Neural progenitor cell (in vitro differentiated cells): Measurements from ENCODE around the gene OSBPL8. TPM values are rescaled to one million over a fixed set of nuclear protein-coding genes. Genes with fewer than 3 reads are reported as not detected.

ENCODE experiments used
- DNase-seq: peaks from one replicate; pipeline ENCODE4 v3.0.0-alpha.2; 2016; ENCODE audit warnings: low spot score
- H2AFZ ChIP-seq: fragments of 200-600 bp; sonication (generic); replicated peaks from 2 replicates; pipeline ENCODE4 v1.6.1; 2016; ENCODE audit warnings: antibody characterized with exemption
- H3F3A ChIP-seq: fragments of 200-600 bp; sonication (generic); 2 replicates; pipeline ENCODE4 v1.6.1; 2016; ENCODE audit warnings: antibody characterized with exemption, low read depth
- H3K27ac ChIP-seq: fragments of 200-600 bp; sonication (generic); 2 replicates; pipeline ENCODE4 v1.5.1; 2016; ENCODE audit warnings: mild to moderate bottlenecking
- H3K27me3 ChIP-seq: fragments of 200-600 bp; sonication (generic); 2 replicates; pipeline ENCODE4 v1.6.1; 2016; ENCODE audit warnings: mild to moderate bottlenecking, moderate library complexity
- H3K36me3 ChIP-seq: fragments of 200-600 bp; sonication (generic); 2 replicates; pipeline ENCODE4 v1.5.1; 2016
- H3K4me1 ChIP-seq: fragments of 200-600 bp; sonication (generic); 2 replicates; pipeline ENCODE4 v1.6.1; 2016; ENCODE audit warnings: mixed run types
- H3K4me2 ChIP-seq: fragments of 200-600 bp; sonication (generic); 2 replicates; pipeline ENCODE4 v1.6.1; 2016
- H3K4me3 ChIP-seq: fragments of 200-600 bp; sonication (generic); 2 replicates; pipeline ENCODE4 v1.5.1; 2016
- H3K79me2 ChIP-seq: fragments of 200-600 bp; sonication (generic); 2 replicates; pipeline ENCODE4 v1.6.1; 2016; ENCODE audit warnings: low read depth
- H3K9ac ChIP-seq: fragments of 200-600 bp; sonication (generic); 2 replicates; pipeline ENCODE4 v1.6.1; 2016
- H3K9me3 ChIP-seq: fragments of 200-600 bp; sonication (generic); 2 replicates; pipeline ENCODE4 v1.5.1; 2016; ENCODE audit warnings: low read depth
- H4K20me1 ChIP-seq: fragments of 200-600 bp; sonication (generic); 2 replicates; pipeline ENCODE4 v1.6.1; 2016; ENCODE audit warnings: low read depth
- H3K27ac Mint-ChIP-seq: 3 replicates; pipeline ENCODE4 v1.8.0; 2021; ENCODE audit warnings: mixed read lengths
- H3K27me3 Mint-ChIP-seq: 2 replicates; pipeline ENCODE4 v1.8.0; 2022; ENCODE audit warnings: low read depth, mild to moderate bottlenecking, inconsistent platforms, moderate library complexity, mixed read lengths; ENCODE audit not compliant: insufficient read depth
- H3K36me3 Mint-ChIP-seq: 3 replicates; pipeline ENCODE4 v1.8.0; 2021; ENCODE audit warnings: mixed read lengths
- H3K4me1 Mint-ChIP-seq: 3 replicates; pipeline ENCODE4 v1.8.0; 2021; ENCODE audit warnings: mixed read lengths
- H3K4me3 Mint-ChIP-seq: 3 replicates; pipeline ENCODE4 v1.8.0; 2021; ENCODE audit warnings: mild to moderate bottlenecking, moderate library complexity, mixed read lengths
- H3K9me3 Mint-ChIP-seq: 3 replicates; pipeline ENCODE4 v1.8.0; 2020; ENCODE audit warnings: mixed read lengths
- CTCF ChIP-seq: fragments of 200-600 bp; sonication (generic); IDR thresholded peaks from 2 replicates; pipeline ENCODE4 v1.5.1; 2017; ENCODE audit warnings: antibody characterized with exemption, mild to moderate bottlenecking
- EZH2 ChIP-seq: fragments of 200-600 bp; sonication (generic); IDR thresholded peaks from 2 replicates; pipeline ENCODE4 v1.6.1; 2017; ENCODE audit warnings: antibody characterized with exemption, mild to moderate bottlenecking, moderate library complexity
- EZH2phosphoT487 ChIP-seq: fragments of 200-600 bp; sonication (generic); IDR thresholded peaks from 2 replicates; pipeline ENCODE4 v1.6.1; 2017; ENCODE audit warnings: antibody characterized with exemption
- total RNA-seq: library from RNA; depleted of rRNA; stranded (reverse); fragments of >200 nt; gene quantifications from 2 replicates; pipeline ENCODE4 v1.2.3, GENCODE V29; 2015; ENCODE audit warnings: low replicate concordance

The OSBPL8 gene
- total RNA-seq, 1 donor from 2014 or later = 93.6 TPM

- no peaks in the 10 kb centered on the region for H3K4me1 ChIP-seq
- Mint-ChIP-seq H3K27me3 (no peaks in the 10 kb centered on the region), H3K27ac (no peak overlapping the region), H3K9me3 (no peaks in the 10 kb centered on the region), H3K36me3 (no peaks in the 10 kb centered on the region), H3K4me1 (no peaks in the 10 kb centered on the region), H3K4me3 (no peak overlapping the region)
- no peaks in the 10 kb centered on the region for H3K9me3 ChIP-seq
- TF ChIP-seq CTCF (no peak), EZH2phosphoT487 (no peak), EZH2 (no peak)
- H3K4me2 ChIP-seq = no peak overlapping the region
- no peaks in the 10 kb centered on the region for H4K20me1 ChIP-seq
- H3K27me3 ChIP-seq = no peaks in the 10 kb centered on the region
- peaks cover 16% of the 10 kb centered on the region for H3K79me2 ChIP-seq
- H3K4me3 ChIP-seq = no peak overlapping the region
- no peak overlapping the region for H2AFZ ChIP-seq
- no peak overlapping the region for H3K27ac ChIP-seq
- no peak for DNase-seq
- no peaks in the 10 kb centered on the region for H3K36me3 ChIP-seq
- no peaks in the 10 kb centered on the region for H3F3A ChIP-seq
- H3K9ac ChIP-seq = no peak overlapping the region
Measured at GRCh38 chr12:76340680-76341435, 218.7 kb downstream of the OSBPL8 start.

DNA sequence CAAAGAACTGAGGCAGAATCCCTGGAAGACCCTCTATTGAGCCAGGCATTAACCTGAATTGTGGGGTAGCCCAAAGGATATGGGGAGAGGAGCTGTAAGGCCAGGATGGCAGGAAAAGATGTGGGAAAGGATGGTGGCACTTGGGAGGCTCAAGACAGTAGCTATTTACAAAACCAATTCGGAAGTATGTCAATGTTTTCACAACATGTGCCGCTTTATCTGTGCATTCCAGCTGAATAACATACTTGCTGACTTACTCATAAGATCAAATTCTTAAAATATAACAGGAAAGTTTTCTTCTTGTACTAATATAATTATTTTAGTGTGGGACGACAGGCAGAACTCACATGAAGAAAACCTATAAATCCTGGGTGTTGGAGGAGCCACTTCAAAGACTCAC is 222.0 kb downstream of the OSBPL8 start:
- no peak overlapping the region for H3K27ac Mint-ChIP-seq

GRCh38 chr12:76332606-76333005 is 227.0 kb downstream of the OSBPL8 start:
- H3K4me1 Mint-ChIP-seq = peaks cover 15% of the 10 kb centered on the region
- H3K4me2 ChIP-seq = no peak overlapping the region
- TF ChIP-seq EZH2phosphoT487 (no peak), EZH2 (no peak), CTCF (no peak)

More for the DNA sequence above, 222.0 kb downstream of the OSBPL8 start:
- H3K27ac ChIP-seq = no peak overlapping the region
- H3K9ac ChIP-seq = no peak overlapping the region
- H3K4me2 ChIP-seq = no peak overlapping the region
- H3K4me1 ChIP-seq = peaks cover 8% of the 10 kb centered on the region
- Mint-ChIP-seq H3K27me3 (peaks cover 2% of the 10 kb centered on the region), H3K4me3 (no peak overlapping the region), H3K9me3 (no peaks in the 10 kb centered on the region), H3K4me1 (peaks cover 5% of the 10 kb centered on the region), H3K36me3 (no peaks in the 10 kb centered on the region)
- peaks cover 5% of the 10 kb centered on the region for H3F3A ChIP-seq
- H3K4me3 ChIP-seq = no peak overlapping the region
- no peaks in the 10 kb centered on the region for H3K36me3 ChIP-seq
- no peaks in the 10 kb centered on the region for H4K20me1 ChIP-seq
- no peak for DNase-seq
- no peaks in the 10 kb centered on the region for H3K9me3 ChIP-seq
- no peaks in the 10 kb centered on the region for H3K79me2 ChIP-seq
- H2AFZ ChIP-seq = no peak overlapping the region
- no peaks in the 10 kb centered on the region for H3K27me3 ChIP-seq
- TF ChIP-seq CTCF (no peak), EZH2 (no peak), EZH2phosphoT487 (no peak)

More at GRCh38 chr12:76332606-76333005, 227.0 kb downstream of the OSBPL8 start:
- H3K36me3 ChIP-seq = no peaks in the 10 kb centered on the region
- no peak for DNase-seq
- no peaks in the 10 kb centered on the region for H3K36me3 Mint-ChIP-seq
- peaks cover 5% of the 10 kb centered on the region for H3F3A ChIP-seq
- peaks cover 6% of the 10 kb centered on the region for H3K27me3 Mint-ChIP-seq
- no peak overlapping the region for H3K4me3 ChIP-seq
- H3K9ac ChIP-seq = no peak overlapping the region
- no peak overlapping the region for H3K27ac Mint-ChIP-seq
- no peaks in the 10 kb centered on the region for H4K20me1 ChIP-seq
- H3K27me3 ChIP-seq = no peaks in the 10 kb centered on the region
- no peaks in the 10 kb centered on the region for H3K79me2 ChIP-seq
- H3K27ac ChIP-seq = no peak overlapping the region
- H2AFZ ChIP-seq = no peak overlapping the region
- peaks cover 8% of the 10 kb centered on the region for H3K4me1 ChIP-seq
- peaks cover 3% of the 10 kb centered on the region for H3K9me3 Mint-ChIP-seq
- no peaks in the 10 kb centered on the region for H3K9me3 ChIP-seq
- no peak overlapping the region for H3K4me3 Mint-ChIP-seq
